A549 (cell line): ENCODE results near the gene ZNF101. TPM values are rescaled to one million over a fixed set of nuclear protein-coding genes. Genes with fewer than 3 reads are reported as not detected.

Experiments
- ATAC-seq, 2 experiments: fragments of 200-7000 bp in 1 of 2; fragments of >200 bp in 1 of 2; cut with Nextera tagmentation in 1 of 2; cut with Tn5 transposase in 1 of 2; 3 replicates each; pipeline versions ENCODE4 v1.8.0 to v1.9.1; 2018 to 2020; ENCODE audit warnings: mild to moderate bottlenecking in 1 of 2, moderate library complexity in 1 of 2
- CTCF ChIA-PET: fragments of 300-600 bp; sonication (Branson Sonifier 250); formaldehyde crosslinking; extraction: SDS; loops from one replicate; lab custom pipeline; 2021; ENCODE audit warnings: antibody characterized with exemption, inconsistent platforms; lab: Yijun Ruan, JAX
- POLR2A ChIA-PET: fragments of 350-600 bp; formaldehyde crosslinking; extraction: SDS; loops from one replicate; lab custom pipeline; 2021; ENCODE audit warnings: antibody characterized with exemption, inconsistent platforms; lab: Yijun Ruan, JAX
- DNase-seq, 2 experiments: peaks; one replicate each; pipeline versions ENCODE4 v3.0.0 to v3.0.0-alpha.2; 2011 to 2016; ENCODE audit warnings: low read depth in 1 of 2, low spot score in 1 of 2
- FAIRE-seq: peaks from 2 replicates; lab custom pipeline; 2011; peaks lifted over from hg19 to GRCh38; lab: Jason Lieb, UNC
- H3K27ac ChIP-seq, 2 experiments: fragments of >200 bp; sonication (Bioruptor Twin); formaldehyde crosslinking; 3 replicates each; pipeline ENCODE4 v1.5.1; 2016 to 2017
- H3K4me1 ChIP-seq: fragments of >200 bp; sonication (Bioruptor Twin); formaldehyde crosslinking; 3 replicates; pipeline ENCODE4 v1.6.1; 2016
- H3K4me2 ChIP-seq: fragments of >200 bp; sonication (Bioruptor Twin); formaldehyde crosslinking; 3 replicates; pipeline ENCODE4 v1.6.1; 2016
- H3K4me3 ChIP-seq: fragments of >200 bp; sonication (Bioruptor Twin); formaldehyde crosslinking; 3 replicates; pipeline ENCODE4 v1.5.1; 2016
- H3K9me3 ChIP-seq: fragments of >200 bp; sonication (Bioruptor Twin); formaldehyde crosslinking; 3 replicates; pipeline ENCODE4 v1.6.1; 2016
- BHLHE40 ChIP-seq: IDR thresholded peaks from 2 replicates; pipeline ENCODE4 v1.6.1; 2012; ENCODE audit warnings: low read depth, low read length, inconsistent platforms
- CBX2 ChIP-seq: fragments of 200-600 bp; sonication (generic); IDR thresholded peaks from 2 replicates; pipeline ENCODE4 v1.6.1; 2016; ENCODE audit warnings: low read depth, mild to moderate bottlenecking, borderline replicate concordance
- E2F6 ChIP-seq: IDR thresholded peaks from 2 replicates; pipeline ENCODE4 v1.6.1; 2012; ENCODE audit warnings: low read depth, borderline replicate concordance
- EHMT2 ChIP-seq: fragments of 200-600 bp; sonication (generic); IDR thresholded peaks from 2 replicates; pipeline ENCODE4 v1.6.1; 2016; ENCODE audit warnings: antibody characterized with exemption, low read depth, mild to moderate bottlenecking, moderate library complexity
- ELK1 ChIP-seq: fragments of 150-350 bp; IDR thresholded peaks from 2 replicates; pipeline ENCODE4 v1.6.1; 2014; ENCODE audit warnings: low read depth, mild to moderate bottlenecking, low read length
- EP300 ChIP-seq, 2 experiments: fragments of >200 bp; sonication (Bioruptor Twin); formaldehyde crosslinking; IDR thresholded peaks; 2 replicates in 1 of 2; 3 replicates in 1 of 2; pipeline ENCODE4 v1.6.1; 2016 to 2017
- ESRRA ChIP-seq: fragments of 150-350 bp; IDR thresholded peaks from 2 replicates; pipeline ENCODE4 v1.6.1; 2014; ENCODE audit warnings: mild to moderate bottlenecking, low read length, borderline replicate concordance
- FOXS1 ChIP-seq: fragments of 250-450 bp; sonication (Bioruptor Pico); IDR thresholded peaks from 2 replicates; pipeline ENCODE4 v1.5.0; 2020; ENCODE audit warnings: mild to moderate bottlenecking, moderate library complexity
- GATA3 ChIP-seq: IDR thresholded peaks from 2 replicates; pipeline ENCODE4 v1.6.1; 2012; ENCODE audit warnings: borderline replicate concordance
- HOXA7 ChIP-seq: fragments of 250-450 bp; sonication (Bioruptor Pico); IDR thresholded peaks from 2 replicates; pipeline ENCODE4 v1.5.0; 2020; ENCODE audit warnings: mild to moderate bottlenecking, moderate library complexity
- JUN ChIP-seq, 2 experiments: fragments of >200 bp; sonication (Bioruptor Twin); formaldehyde crosslinking; IDR thresholded peaks; 2 replicates in 1 of 2; 3 replicates in 1 of 2; pipeline ENCODE4 v1.6.1; 2016 to 2017
- JUNB ChIP-seq: fragments of >200 bp; sonication (Bioruptor Twin); formaldehyde crosslinking; IDR thresholded peaks from 2 replicates; pipeline ENCODE4 v1.6.1; 2016
- MYC ChIP-seq: IDR thresholded peaks from 2 replicates; pipeline ENCODE4 v1.6.1; 2012; ENCODE audit warnings: mild to moderate bottlenecking, inconsistent platforms, low read length, improper control_type of control experiment, borderline replicate concordance
- NFE2L2 ChIP-seq: fragments of 150-350 bp; conservative IDR thresholded peaks from 2 replicates; pipeline ENCODE4 v1.6.1; 2014; ENCODE audit warnings: low read length
- PBX3 ChIP-seq: IDR thresholded peaks from 2 replicates; pipeline ENCODE4 v1.6.1; 2012
- PHF8 ChIP-seq: fragments of 200-600 bp; sonication (generic); IDR thresholded peaks from 2 replicates; pipeline ENCODE4 v1.6.1; 2016; ENCODE audit warnings: low read depth, mild to moderate bottlenecking, antibody characterized with exemption, moderate library complexity, borderline replicate concordance
- POLR2A ChIP-seq: IDR thresholded peaks from 2 replicates; pipeline ENCODE4 v1.6.1; 2012; ENCODE audit warnings: mild to moderate bottlenecking, low read length
- RAD21 ChIP-seq, 2 experiments: fragments of >200 bp in 1 of 2; sonication (Bioruptor Twin) in 1 of 2; formaldehyde crosslinking in 1 of 2; IDR thresholded peaks in 1 of 2; conservative IDR thresholded peaks in 1 of 2; 2 replicates in 1 of 2; 3 replicates in 1 of 2; pipeline ENCODE4 v1.6.1; 2012 to 2018; ENCODE audit warnings: inconsistent platforms in 1 of 2
- RARB ChIP-seq: fragments of 250-450 bp; sonication (Bioruptor Pico); IDR thresholded peaks from 2 replicates; pipeline ENCODE4 v1.8.0; 2021; ENCODE audit warnings: mild to moderate bottlenecking, moderate library complexity
- ZFP36 ChIP-seq: fragments of 450-650 bp; IDR thresholded peaks from 2 replicates; pipeline ENCODE4 v1.6.1; 2014; ENCODE audit warnings: borderline replicate concordance; ENCODE audit not compliant: partially characterized antibody
- ZNF302 ChIP-seq: fragments of 250-450 bp; sonication (Bioruptor Pico); IDR thresholded peaks from 2 replicates; pipeline ENCODE4 v1.9.0; 2021; ENCODE audit warnings: inconsistent platforms, mild to moderate bottlenecking, moderate library complexity
- ZSCAN20 ChIP-seq: fragments of 250-450 bp; sonication (Bioruptor Pico); IDR thresholded peaks from 2 replicates; pipeline ENCODE4 v1.8.0; 2022; ENCODE audit warnings: mild to moderate bottlenecking, moderate library complexity
- WGBS: methylation state at CpG from one replicate; pipeline ENCODE4 v1.1.6; 2017; ENCODE audit errors: missing lambda C conversion rate; 5-methylcytosine and 5-hydroxymethylcytosine counted together
- polyA minus RNA-seq: library from RNA; depleted of rRNA, polyadenylated mRNA; stranded (reverse); fragments of >200 nt; gene quantifications from 2 replicates; pipeline ENCODE4 v1.2.3, GENCODE V29; 2011; rRNA and poly(A)+ RNA removed
- polyA plus RNA-seq, 4 experiments: library from polyadenylated mRNA; depleted of rRNA in 3 of 4; stranded (reverse); fragments of >200 nt; fragmentation: RNase III in 1 of 4; extraction: RNeasy Plus Mini Kit Qiagen cat#74134 plus additional on column Dnase treatment in 1 of 4; gene quantifications; 2 replicates in 3 of 4; 3 replicates in 1 of 4; pipeline ENCODE4 v1.2.3, GENCODE V29; 2011 to 2017
- TF ChIP-seq, protein P1 (sequence below): fragments of 250-450 bp; sonication (Bioruptor Pico); IDR thresholded peaks from 2 replicates; pipeline ENCODE4 v1.5.0; 2020; ENCODE audit warnings: low read depth, mild to moderate bottlenecking, moderate library complexity
- TF ChIP-seq, protein P2 (sequence below): IDR thresholded peaks from 2 replicates; pipeline ENCODE4 v1.6.1; 2012
- TF ChIP-seq, protein P3 (sequence below): fragments of >200 bp; sonication (Bioruptor Twin); formaldehyde crosslinking; IDR thresholded peaks from 3 replicates; pipeline ENCODE4 v1.6.1; 2016

Gene ZNF101
- polyA plus RNA-seq (2011; rRNA removed) (5.8 and 7.4 TPM in 2 replicates), polyA plus RNA-seq (2017; fragmentation: RNase III; extraction: RNeasy Plus Mini Kit Qiagen cat#74134 plus additional on column Dnase treatment) (4.1 to 5.2 TPM (median 4.9 TPM) in 3 replicates), polyA minus RNA-seq (4.5 and 6.6 TPM in 2 replicates)
- 1.7 and 1.9 TPM in 2 replicates for polyA plus RNA-seq (2012; cell fraction: cytosol; rRNA removed)
- 1.2 and 2.8 TPM in 2 replicates for polyA plus RNA-seq (2012; cell fraction: nucleus; rRNA removed)

GRCh38 chr19:19668230-19669012 is at the start of gene ZNF101:
TSS of gene ZNF101 (plus strand) at chr19:19668839. CDS start at chr19:19668964, 125 bp downstream.
- Histone ChIP-seq H3K4me1 (peaks cover 4% of the 10 kb centered on the region; the same call in 1 of the 3 replicates), H3K4me2 (peak within 1 kb of the TSS; percentile 85), H3K27ac (peak within 1 kb of the TSS; percentile 74 to 94), H3K4me3 (peak within 1 kb of the TSS; percentile 66), H3K9me3 (peaks cover 8% of the 10 kb centered on the region; the same call in 1 of the 3 replicates)
- POLR2A ChIA-PET: interaction anchor here (1.5 kb wide), 1 partner anchor 64 kb away, joined by 13 read pairs; the partner anchor contains the start of gene ZNF14
- DNase-seq (peak; percentile 74 to 89), FAIRE-seq (no peak), ATAC-seq (peak; percentile 88 to 90)
- TF ChIP-seq JUN (IDR thresholded peaks at IDR 0.05): 0 out of 5 replicates have a peak, but pooled peaks of 1 of the 2 experiments have one; percentile 35
- TF ChIP-seq POLR2A: peak; percentile 37
- TF ChIP-seq CBX2: no peak
- no peak for TF ChIP-seq EP300 (IDR thresholded peaks at IDR 0.05)
- no peak for TF ChIP-seq RAD21 (conservative IDR thresholded peaks at IDR 0.05 in 1 of 2, IDR thresholded peaks at IDR 0.05 in 1 of 2)
- TF ChIP-seq FOXS1 (CRISPR knock-in tag): no peak
- no peak for TF ChIP-seq EHMT2
- TF ChIP-seq MYC: no peak
- peak; percentile 57 for TF ChIP-seq E2F6
- peak; percentile 68; the same call in 1 of the 2 replicates for TF ChIP-seq PBX3
- TF ChIP-seq HOXA7 (CRISPR knock-in tag): no peak
- TF ChIP-seq PHF8: peak; percentile 52; the same call in 1 of the 2 replicates
- TF ChIP-seq, protein P1, sequence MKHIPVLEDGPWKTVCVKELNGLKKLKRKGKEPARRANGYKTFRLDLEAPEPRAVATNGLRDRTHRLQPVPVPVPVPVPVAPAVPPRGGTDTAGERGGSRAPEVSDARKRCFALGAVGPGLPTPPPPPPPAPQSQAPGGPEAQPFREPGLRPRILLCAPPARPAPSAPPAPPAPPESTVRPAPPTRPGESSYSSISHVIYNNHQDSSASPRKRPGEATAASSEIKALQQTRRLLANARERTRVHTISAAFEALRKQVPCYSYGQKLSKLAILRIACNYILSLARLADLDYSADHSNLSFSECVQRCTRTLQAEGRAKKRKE (CRISPR knock-in tag): no peak
- no peak for TF ChIP-seq ZSCAN20 (CRISPR knock-in tag)
- no peak for TF ChIP-seq ZFP36
- TF ChIP-seq, protein P2, sequence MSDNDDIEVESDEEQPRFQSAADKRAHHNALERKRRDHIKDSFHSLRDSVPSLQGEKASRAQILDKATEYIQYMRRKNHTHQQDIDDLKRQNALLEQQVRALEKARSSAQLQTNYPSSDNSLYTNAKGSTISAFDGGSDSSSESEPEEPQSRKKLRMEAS: peak; percentile 23; the same call in 1 of the 2 replicates
- no peak for TF ChIP-seq BHLHE40
- no peak for TF ChIP-seq NFE2L2
- TF ChIP-seq JUNB: no peak
- 34% methylated on average over 19 of the region's 36 CpGs for WGBS
- CTCF ChIA-PET: no interaction called here

DNA sequence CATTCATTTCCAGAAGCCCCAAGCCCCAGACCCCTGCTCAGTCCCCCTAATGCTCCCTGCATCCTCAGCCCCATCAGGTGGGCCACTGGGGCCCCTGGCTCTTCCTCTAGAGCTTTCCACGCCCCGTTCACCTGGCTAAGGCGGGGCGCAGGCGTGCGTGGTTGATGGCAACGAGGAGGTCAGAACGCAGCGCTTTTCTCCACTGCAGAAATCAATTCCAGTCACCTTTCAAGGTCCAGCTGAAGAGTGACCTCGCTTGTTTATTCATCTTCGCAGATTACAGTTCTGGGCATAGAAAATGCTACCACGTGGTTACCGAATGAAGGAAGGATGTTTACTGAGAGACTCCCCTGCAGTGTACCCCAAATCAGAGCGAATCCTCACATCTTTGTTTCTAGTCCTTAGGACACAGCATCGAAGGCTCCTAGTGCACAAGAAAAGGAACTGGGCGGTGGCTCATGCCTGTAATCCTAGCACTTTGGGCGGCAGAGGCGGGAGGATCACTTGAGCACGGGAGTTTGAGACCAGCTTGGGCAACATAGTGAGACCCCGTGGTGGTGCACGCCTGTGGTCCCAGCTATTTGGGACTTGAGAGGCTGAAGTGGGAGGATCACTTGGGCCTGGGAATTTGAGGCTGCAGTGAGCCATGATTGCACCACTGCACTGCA is 49.3 kb upstream of the ZNF101 start:
- CTCF ChIA-PET: interaction anchor here (1.1 kb wide), 1 partner anchor 65 kb away, joined by 3 read pairs; no protein-coding TSS in a partner anchor
- peak overlapping the region in 1 of 2 experiments; percentile 53; a peak in 1 of 6 replicates for H3K27ac ChIP-seq
- WGBS: 69% methylated on average over 19 of the region's 21 CpGs
- no peak for TF ChIP-seq ZFP36
- no peak for TF ChIP-seq RARB
- no peak for TF ChIP-seq JUN (IDR thresholded peaks at IDR 0.05)
- no peak for TF ChIP-seq EP300 (IDR thresholded peaks at IDR 0.05)
- no peak for TF ChIP-seq BHLHE40
- no peak for TF ChIP-seq ZSCAN20 (CRISPR knock-in tag)
- TF ChIP-seq JUNB: no peak
- TF ChIP-seq ESRRA: no peak
- no peak for TF ChIP-seq GATA3
- TF ChIP-seq MYC: no peak
- TF ChIP-seq EHMT2: no peak
- TF ChIP-seq, protein P3, sequence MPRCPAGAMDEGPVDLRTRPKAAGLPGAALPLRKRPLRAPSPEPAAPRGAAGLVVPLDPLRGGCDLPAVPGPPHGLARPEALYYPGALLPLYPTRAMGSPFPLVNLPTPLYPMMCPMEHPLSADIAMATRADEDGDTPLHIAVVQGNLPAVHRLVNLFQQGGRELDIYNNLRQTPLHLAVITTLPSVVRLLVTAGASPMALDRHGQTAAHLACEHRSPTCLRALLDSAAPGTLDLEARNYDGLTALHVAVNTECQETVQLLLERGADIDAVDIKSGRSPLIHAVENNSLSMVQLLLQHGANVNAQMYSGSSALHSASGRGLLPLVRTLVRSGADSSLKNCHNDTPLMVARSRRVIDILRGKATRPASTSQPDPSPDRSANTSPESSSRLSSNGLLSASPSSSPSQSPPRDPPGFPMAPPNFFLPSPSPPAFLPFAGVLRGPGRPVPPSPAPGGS: no peak
- TF ChIP-seq ELK1: no peak
- TF ChIP-seq ZNF302: no peak
- TF ChIP-seq RAD21 (conservative IDR thresholded peaks at IDR 0.05 in 1 of 2, IDR thresholded peaks at IDR 0.05 in 1 of 2): no peak
- TF ChIP-seq, all 56 proteins: peak for 0
- POLR2A ChIA-PET: no interaction called here
- FAIRE-seq (no peak), ATAC-seq (no peak; a peak in 1 of 6 replicates), DNase-seq (no peak)
- H3K4me2 ChIP-seq: peak overlapping the region; percentile 91
- peaks cover 6% of the 10 kb centered on the region; the same call in 1 of the 3 replicates for H3K4me1 ChIP-seq
- no peaks in the 10 kb centered on the region for H3K9me3 ChIP-seq
- H3K4me3 ChIP-seq: peak overlapping the region; percentile 51; the same call in 2 of the 3 replicates
